ENCODE measurements around the gene NEK8. TPM values are rescaled to one million over a fixed set of nuclear protein-coding genes. Genes with fewer than 3 reads are reported as not detected.
"Not testable (repeated sequence)": the region's sequence is repeated elsewhere in the genome, so short reads cannot be mapped to it uniquely, and the experiment has no call there.

The NEK8 gene
- polyA plus RNA-seq, 3 donors: 2.7 to 9.6 (median 3.1) TPM

DNA sequence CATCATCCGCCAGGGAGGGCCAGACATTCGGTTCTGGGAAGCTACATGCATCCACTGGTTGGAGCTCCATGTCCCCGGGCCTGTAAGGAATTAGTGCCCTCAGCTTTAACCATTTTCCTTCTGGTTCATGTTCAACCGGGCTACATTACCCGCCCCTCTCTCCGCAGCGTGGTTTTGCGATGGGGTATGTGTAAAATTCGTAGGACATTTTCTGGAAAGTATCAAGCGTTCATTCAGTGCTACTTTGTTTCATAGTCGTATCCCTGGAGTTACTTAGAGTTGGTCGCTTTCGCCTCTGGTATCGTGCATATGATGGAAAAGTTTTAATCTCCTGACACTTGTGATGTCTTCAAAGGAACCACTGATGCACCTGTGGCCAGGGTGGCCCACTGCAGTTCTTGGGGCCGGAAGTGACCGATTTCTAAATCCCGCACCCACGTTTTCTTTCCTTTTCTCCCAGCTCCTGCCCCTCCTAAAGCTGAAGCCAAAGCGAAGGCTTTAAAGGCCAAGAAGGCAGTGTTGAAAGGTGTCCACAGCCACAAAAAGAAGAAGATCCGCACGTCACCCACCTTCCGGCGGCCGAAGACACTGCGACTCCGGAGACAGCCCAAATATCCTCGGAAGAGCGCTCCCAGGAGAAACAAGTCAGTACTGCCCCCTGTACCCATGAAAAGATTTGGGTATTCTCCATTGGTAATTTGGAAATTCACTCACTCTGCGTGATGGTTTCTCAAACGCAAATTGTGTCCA lies 8.2 kb upstream of the NEK8 start:
- H3K4me3 Mint-ChIP-seq: peak overlapping the region; percentile 92 to 95
- peak overlapping the region; percentile 88 for H3K9ac ChIP-seq (ENCODE audit: insufficient read depth, low read length, poor library complexity, severe bottlenecking)
- DNase-seq: no peak
- H3K27me3 Mint-ChIP-seq (ENCODE audit: low read depth in 3 of 3): peaks cover 2 to 8% (median 8%) of the 10 kb centered on the region in 3 donors
- peaks cover 37 to 50% of the 10 kb centered on the region in 2 donors for H3K36me3 Mint-ChIP-seq
- TF ChIP-seq, protein P1, sequence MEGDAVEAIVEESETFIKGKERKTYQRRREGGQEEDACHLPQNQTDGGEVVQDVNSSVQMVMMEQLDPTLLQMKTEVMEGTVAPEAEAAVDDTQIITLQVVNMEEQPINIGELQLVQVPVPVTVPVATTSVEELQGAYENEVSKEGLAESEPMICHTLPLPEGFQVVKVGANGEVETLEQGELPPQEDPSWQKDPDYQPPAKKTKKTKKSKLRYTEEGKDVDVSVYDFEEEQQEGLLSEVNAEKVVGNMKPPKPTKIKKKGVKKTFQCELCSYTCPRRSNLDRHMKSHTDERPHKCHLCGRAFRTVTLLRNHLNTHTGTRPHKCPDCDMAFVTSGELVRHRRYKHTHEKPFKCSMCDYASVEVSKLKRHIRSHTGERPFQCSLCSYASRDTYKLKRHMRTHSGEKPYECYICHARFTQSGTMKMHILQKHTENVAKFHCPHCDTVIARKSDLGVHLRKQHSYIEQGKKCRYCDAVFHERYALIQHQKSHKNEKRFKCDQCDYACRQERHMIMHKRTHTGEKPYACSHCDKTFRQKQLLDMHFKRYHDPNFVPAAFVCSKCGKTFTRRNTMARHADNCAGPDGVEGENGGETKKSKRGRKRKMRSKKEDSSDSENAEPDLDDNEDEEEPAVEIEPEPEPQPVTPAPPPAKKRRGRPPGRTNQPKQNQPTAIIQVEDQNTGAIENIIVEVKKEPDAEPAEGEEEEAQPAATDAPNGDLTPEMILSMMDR (IDR thresholded peaks at IDR 0.05): peak; percentile 12
- intact Hi-C loops (cut with micrococcal nuclease): no loop called here
- peak overlapping the region; percentile 91 for H3K4me2 ChIP-seq (replicated peaks; ENCODE audit: extremely low read depth, low read length, poor library complexity, severe bottlenecking)
- peak overlapping the region; percentile 69 to 95 (median 88) for H3K4me3 ChIP-seq (replicated peaks in 1 of 3; ENCODE audit: low read depth in 2 of 3, low read length in 3 of 3)
- peaks cover 53 to 67% of the 10 kb centered on the region in 2 donors for H3K4me1 ChIP-seq (ENCODE audit: control insufficient read depth in 1 of 2, insufficient read depth in 2 of 2, low read length in 2 of 2)
- H4K20me1 ChIP-seq (ENCODE audit: insufficient read depth, low read length): peaks cover 55% of the 10 kb centered on the region
- H3K9me3 Mint-ChIP-seq: peaks cover 0 to 2% (median 0%) of the 10 kb centered on the region in 7 donors
- H2AFZ ChIP-seq (ENCODE audit: insufficient read depth, low read depth, low read length, poor library complexity, severe bottlenecking): peak overlapping the region; percentile 77
- H3K9me3 ChIP-seq (replicated peaks in 1 of 2; ENCODE audit: control insufficient read depth in 1 of 2, insufficient read depth in 1 of 2, low read length in 2 of 2): no peaks in the 10 kb centered on the region
- peaks cover 35% of the 10 kb centered on the region for H3K79me2 ChIP-seq (ENCODE audit: insufficient read depth, low read length)
- H3K27ac ChIP-seq (ENCODE audit: low read depth in 1 of 2, low read length in 2 of 2): peak overlapping the region; percentile 83 to 88
- H3K27me3 ChIP-seq (ENCODE audit: control insufficient read depth in 2 of 2, insufficient read depth in 2 of 2, low read length in 2 of 2): no peaks in the 10 kb centered on the region
- under 1% methylated on average over 11 of the region's 30 CpGs for WGBS (ENCODE audit: insufficient coverage)
- H3K36me3 ChIP-seq (replicated peaks in 1 of 2; ENCODE audit: control insufficient read depth in 1 of 2, insufficient read depth in 2 of 2, low read length in 2 of 2): peaks cover 35 to 45% of the 10 kb centered on the region in 2 donors
- peaks cover 49% of the 10 kb centered on the region for H3K4me1 Mint-ChIP-seq
- H3K27ac Mint-ChIP-seq: peak overlapping the region; percentile 91 to 98 (median 94)

DNA sequence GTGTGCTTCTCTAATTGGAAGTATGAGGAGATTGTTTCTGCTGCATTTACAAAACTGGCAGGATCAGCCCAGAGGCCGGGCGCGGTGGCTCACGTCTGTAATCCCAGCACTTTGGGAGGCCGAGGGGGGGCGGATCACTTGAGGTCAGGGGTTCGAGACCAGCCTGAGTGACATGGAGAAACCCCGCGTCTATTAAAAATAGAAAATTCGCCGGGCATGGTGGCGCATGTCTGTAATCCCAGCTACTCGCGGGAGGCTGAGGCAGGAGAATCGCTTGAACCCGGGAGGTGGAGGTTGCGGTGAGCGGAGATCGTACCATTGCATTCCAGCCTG lies 7.6 kb upstream of the NEK8 start:
- 44% methylated on average over 19 of the region's 19 CpGs for WGBS (ENCODE audit: insufficient coverage)
- H3K36me3 Mint-ChIP-seq: peaks cover 36 to 45% of the 10 kb centered on the region in 2 donors
- H2AFZ ChIP-seq (ENCODE audit: insufficient read depth, low read depth, low read length, poor library complexity, severe bottlenecking); H3K9me3 ChIP-seq (replicated peaks in 1 of 2; ENCODE audit: control insufficient read depth in 1 of 2, insufficient read depth in 1 of 2, low read length in 2 of 2); H3K9me3 Mint-ChIP-seq; intact Hi-C loops (cut with micrococcal nuclease); DNase-seq; H3K27me3 ChIP-seq (ENCODE audit: control insufficient read depth in 2 of 2, insufficient read depth in 2 of 2, low read length in 2 of 2): not testable (repeated sequence)
- peaks cover 56 to 72% of the 10 kb centered on the region in 2 donors for H3K4me1 ChIP-seq (ENCODE audit: control insufficient read depth in 1 of 2, insufficient read depth in 2 of 2, low read length in 2 of 2)
- H3K27ac Mint-ChIP-seq: peak overlapping the region in 6 of 7 donors; percentile 91 to 98 (median 94)
- H3K4me3 ChIP-seq (replicated peaks in 1 of 3; ENCODE audit: low read depth in 2 of 3, low read length in 3 of 3): peak overlapping the region; percentile 69 to 95 (median 88)
- peaks cover 35% of the 10 kb centered on the region for H3K79me2 ChIP-seq (ENCODE audit: insufficient read depth, low read length)
- peak overlapping the region; percentile 92 to 95 for H3K4me3 Mint-ChIP-seq
- H3K9ac ChIP-seq (ENCODE audit: insufficient read depth, low read length, poor library complexity, severe bottlenecking): peak overlapping the region; percentile 88
- peak overlapping the region; percentile 91 for H3K4me2 ChIP-seq (replicated peaks; ENCODE audit: extremely low read depth, low read length, poor library complexity, severe bottlenecking)
- H3K27ac ChIP-seq (ENCODE audit: low read depth in 1 of 2, low read length in 2 of 2): peak overlapping the region in 1 of 2 donors; percentile 88
- peaks cover 35 to 40% of the 10 kb centered on the region in 2 donors for H3K36me3 ChIP-seq (replicated peaks in 1 of 2; ENCODE audit: control insufficient read depth in 1 of 2, insufficient read depth in 2 of 2, low read length in 2 of 2)
- peaks cover 57% of the 10 kb centered on the region for H4K20me1 ChIP-seq (ENCODE audit: insufficient read depth, low read length)
- peaks cover 53% of the 10 kb centered on the region for H3K4me1 Mint-ChIP-seq
- peaks cover 2 to 13% (median 8%) of the 10 kb centered on the region in 3 donors for H3K27me3 Mint-ChIP-seq (ENCODE audit: low read depth in 3 of 3)
